ENCODE results near the gene MPHOSPH9.

- no peak for TF ChIP-seq POLR2A (IDR thresholded peaks at IDR 0.05)
- no peak for TF ChIP-seq CTCF (IDR thresholded peaks at IDR 0.05)
Measured at GRCh38 chr12:123142518-123142840, 90.5 kb downstream of the MPHOSPH9 start.

All from thyroid gland (tissue), 4 donors.